OCI-LY1 (cell line): Measurements from ENCODE around the gene LTBR.
"Not testable (repeated sequence)": the region's sequence is repeated elsewhere in the genome, so short reads cannot be mapped to it uniquely, and the experiment has no call there.

Experiments
- H2AFZ ChIP-seq: fragments of 200-600 bp; sonication (generic), shearing (Covaris generic); 2 replicates; pipeline ENCODE4 v1.6.0; 2014; ENCODE audit warnings: antibody characterized with exemption, mild to moderate bottlenecking, low read length
- H3F3A ChIP-seq: fragments of 200-600 bp; sonication (generic), shearing (Covaris generic); 2 replicates; pipeline ENCODE4 v1.6.0; 2014; ENCODE audit warnings: mild to moderate bottlenecking, antibody characterized with exemption, low read length, moderate library complexity; ENCODE audit not compliant: insufficient read depth
- H3K27ac ChIP-seq: fragments of 200-600 bp; sonication (generic); 2 replicates; pipeline ENCODE4 v1.5.1; 2014; ENCODE audit warnings: low read length, mixed run types, mild to moderate bottlenecking, low read depth; ENCODE audit not compliant: poor library complexity, severe bottlenecking
- H3K27me3 ChIP-seq: fragments of 200-600 bp; sonication (generic); 2 replicates; pipeline ENCODE4 v1.6.0; 2014; ENCODE audit warnings: antibody characterized with exemption, mild to moderate bottlenecking, low read length, moderate library complexity; ENCODE audit not compliant: insufficient read depth
- H3K36me3 ChIP-seq: fragments of 200-600 bp; sonication (generic); 2 replicates; pipeline ENCODE4 v1.6.1; 2014; ENCODE audit warnings: mild to moderate bottlenecking, antibody characterized with exemption, low read length, moderate library complexity, mixed read lengths; ENCODE audit not compliant: insufficient read depth
- H3K4me1 ChIP-seq: fragments of 200-600 bp; sonication (generic); 2 replicates; pipeline ENCODE4 v1.5.1; 2014; ENCODE audit warnings: mild to moderate bottlenecking, low read length, moderate library complexity; ENCODE audit not compliant: insufficient read depth, severe bottlenecking
- H3K4me2 ChIP-seq: fragments of 200-600 bp; sonication (generic), shearing (Covaris generic); 2 replicates; pipeline ENCODE4 v1.6.1; 2014; ENCODE audit warnings: low read length
- H3K4me3 ChIP-seq: fragments of 200-600 bp; sonication (generic); 2 replicates; pipeline ENCODE4 v1.5.1; 2014; ENCODE audit warnings: low read length, low read depth, mild to moderate bottlenecking, mixed read lengths; ENCODE audit not compliant: poor library complexity, severe bottlenecking
- H3K79me2 ChIP-seq: fragments of 200-600 bp; shearing (Covaris generic); 2 replicates; pipeline ENCODE4 v1.6.1; 2016; ENCODE audit warnings: mixed run types, low read length, mixed read lengths; ENCODE audit not compliant: insufficient read depth
- H3K9ac ChIP-seq: fragments of 200-600 bp; sonication (generic), shearing (Covaris generic); 2 replicates; pipeline ENCODE4 v1.6.1; 2014; ENCODE audit warnings: mild to moderate bottlenecking, low read length, mixed read lengths
- H3K9me2 ChIP-seq: fragments of 200-600 bp; sonication (generic), shearing (Covaris generic); 2 replicates; pipeline ENCODE4 v1.6.1; 2014; ENCODE audit warnings: low read depth, mild to moderate bottlenecking, low read length, mixed read lengths
- H3K9me3 ChIP-seq: fragments of 200-600 bp; shearing (Covaris generic); 2 replicates; pipeline ENCODE4 v1.6.1; 2014; ENCODE audit warnings: low read length, mixed read lengths
- H4K20me1 ChIP-seq: fragments of 200-600 bp; sonication (generic), shearing (Covaris generic); 2 replicates; pipeline ENCODE4 v1.6.0; 2016; ENCODE audit warnings: mild to moderate bottlenecking, low read length; ENCODE audit not compliant: insufficient read depth
- CTCF ChIP-seq: fragments of 200-600 bp; sonication (generic), shearing (Covaris generic); IDR thresholded peaks from 2 replicates; pipeline ENCODE4 v1.5.1; 2017; ENCODE audit warnings: mild to moderate bottlenecking, antibody characterized with exemption, low read length, moderate library complexity, mixed read lengths
- EZH2 ChIP-seq: fragments of 200-600 bp; sonication (generic), shearing (Covaris generic); IDR thresholded peaks from 2 replicates; pipeline ENCODE4 v1.8.0; 2017; ENCODE audit warnings: borderline replicate concordance, mixed run types, mild to moderate bottlenecking, antibody characterized with exemption, low read length, moderate library complexity, mixed read lengths

The LTBR gene

GRCh38 chr12:6343518-6343917 is 40.4 kb upstream of the LTBR start:
- H3K4me1 ChIP-seq: no peaks in the 10 kb centered on the region
- peaks cover 7% of the 10 kb centered on the region; the same call in 1 of the 2 replicates for H3K27me3 ChIP-seq
- H3K4me3 ChIP-seq: no peak overlapping the region
- no peaks in the 10 kb centered on the region for H4K20me1 ChIP-seq
- H3K9ac ChIP-seq: no peak overlapping the region
- H3K79me2 ChIP-seq: no peaks in the 10 kb centered on the region
- TF ChIP-seq CTCF (no peak), EZH2 (no peak)
- no peak overlapping the region for H3K27ac ChIP-seq
- H3K36me3 ChIP-seq: no peaks in the 10 kb centered on the region
- H3K9me2 ChIP-seq: no peaks in the 10 kb centered on the region
- no peaks in the 10 kb centered on the region for H3K9me3 ChIP-seq
- H3F3A ChIP-seq: no peaks in the 10 kb centered on the region
- H2AFZ ChIP-seq: no peak overlapping the region
- no peak overlapping the region for H3K4me2 ChIP-seq

GRCh38 chr12:6344101-6344660 is 39.8 kb upstream of the LTBR start:
- H3K9ac ChIP-seq, H3K4me2 ChIP-seq, H3K4me1 ChIP-seq, H3K27me3 ChIP-seq, H3K9me2 ChIP-seq, H2AFZ ChIP-seq, H3K4me3 ChIP-seq, H4K20me1 ChIP-seq, H3K9me3 ChIP-seq, H3K27ac ChIP-seq, H3K79me2 ChIP-seq, H3F3A ChIP-seq, H3K36me3 ChIP-seq: not testable (repeated sequence)

- H3K9me3 ChIP-seq: no peaks in the 10 kb centered on the region
- peaks cover 7% of the 10 kb centered on the region; the same call in 1 of the 2 replicates for H3K27me3 ChIP-seq
- no peaks in the 10 kb centered on the region for H3F3A ChIP-seq
- H3K4me3 ChIP-seq: no peak overlapping the region
- no peak overlapping the region for H3K4me2 ChIP-seq
- H3K27ac ChIP-seq: no peak overlapping the region
- TF ChIP-seq CTCF (no peak), EZH2 (no peak)
- no peak overlapping the region for H2AFZ ChIP-seq
- H4K20me1 ChIP-seq: no peaks in the 10 kb centered on the region
- no peaks in the 10 kb centered on the region for H3K9me2 ChIP-seq
- H3K4me1 ChIP-seq: no peaks in the 10 kb centered on the region
- H3K9ac ChIP-seq: no peak overlapping the region
- no peaks in the 10 kb centered on the region for H3K36me3 ChIP-seq
- no peaks in the 10 kb centered on the region for H3K79me2 ChIP-seq
Measured at GRCh38 chr12:6345319-6346091, 38.5 kb upstream of the LTBR start.
